Neural progenitor cell (in vitro differentiated cells): ENCODE results near the gene C8B. TPM values are rescaled to one million over a fixed set of nuclear protein-coding genes. Genes with fewer than 3 reads are reported as not detected.

Experiments used
- DNase-seq: peaks from one replicate; pipeline ENCODE4 v3.0.0-alpha.2; 2016; ENCODE audit warnings: low spot score
- H2AFZ ChIP-seq: fragments of 200-600 bp; sonication (generic); replicated peaks from 2 replicates; pipeline ENCODE4 v1.6.1; 2016; ENCODE audit warnings: antibody characterized with exemption
- H3F3A ChIP-seq: fragments of 200-600 bp; sonication (generic); 2 replicates; pipeline ENCODE4 v1.6.1; 2016; ENCODE audit warnings: antibody characterized with exemption, low read depth
- H3K27ac ChIP-seq: fragments of 200-600 bp; sonication (generic); 2 replicates; pipeline ENCODE4 v1.5.1; 2016; ENCODE audit warnings: mild to moderate bottlenecking
- H3K27me3 ChIP-seq: fragments of 200-600 bp; sonication (generic); 2 replicates; pipeline ENCODE4 v1.6.1; 2016; ENCODE audit warnings: mild to moderate bottlenecking, moderate library complexity
- H3K36me3 ChIP-seq: fragments of 200-600 bp; sonication (generic); 2 replicates; pipeline ENCODE4 v1.5.1; 2016
- H3K4me1 ChIP-seq: fragments of 200-600 bp; sonication (generic); 2 replicates; pipeline ENCODE4 v1.6.1; 2016; ENCODE audit warnings: mixed run types
- H3K4me2 ChIP-seq: fragments of 200-600 bp; sonication (generic); 2 replicates; pipeline ENCODE4 v1.6.1; 2016
- H3K4me3 ChIP-seq: fragments of 200-600 bp; sonication (generic); 2 replicates; pipeline ENCODE4 v1.5.1; 2016
- H3K79me2 ChIP-seq: fragments of 200-600 bp; sonication (generic); 2 replicates; pipeline ENCODE4 v1.6.1; 2016; ENCODE audit warnings: low read depth
- H3K9ac ChIP-seq: fragments of 200-600 bp; sonication (generic); 2 replicates; pipeline ENCODE4 v1.6.1; 2016
- H3K9me3 ChIP-seq: fragments of 200-600 bp; sonication (generic); 2 replicates; pipeline ENCODE4 v1.5.1; 2016; ENCODE audit warnings: low read depth
- H4K20me1 ChIP-seq: fragments of 200-600 bp; sonication (generic); 2 replicates; pipeline ENCODE4 v1.6.1; 2016; ENCODE audit warnings: low read depth
- H3K27ac Mint-ChIP-seq: 3 replicates; pipeline ENCODE4 v1.8.0; 2021; ENCODE audit warnings: mixed read lengths
- H3K27me3 Mint-ChIP-seq: 2 replicates; pipeline ENCODE4 v1.8.0; 2022; ENCODE audit warnings: low read depth, mild to moderate bottlenecking, inconsistent platforms, moderate library complexity, mixed read lengths; ENCODE audit not compliant: insufficient read depth
- H3K36me3 Mint-ChIP-seq: 3 replicates; pipeline ENCODE4 v1.8.0; 2021; ENCODE audit warnings: mixed read lengths
- H3K4me1 Mint-ChIP-seq: 3 replicates; pipeline ENCODE4 v1.8.0; 2021; ENCODE audit warnings: mixed read lengths
- H3K4me3 Mint-ChIP-seq: 3 replicates; pipeline ENCODE4 v1.8.0; 2021; ENCODE audit warnings: mild to moderate bottlenecking, moderate library complexity, mixed read lengths
- H3K9me3 Mint-ChIP-seq: 3 replicates; pipeline ENCODE4 v1.8.0; 2020; ENCODE audit warnings: mixed read lengths
- EZH2 ChIP-seq: fragments of 200-600 bp; sonication (generic); IDR thresholded peaks from 2 replicates; pipeline ENCODE4 v1.6.1; 2017; ENCODE audit warnings: antibody characterized with exemption, mild to moderate bottlenecking, moderate library complexity
- EZH2phosphoT487 ChIP-seq: fragments of 200-600 bp; sonication (generic); IDR thresholded peaks from 2 replicates; pipeline ENCODE4 v1.6.1; 2017; ENCODE audit warnings: antibody characterized with exemption
- total RNA-seq: library from RNA; depleted of rRNA; stranded (reverse); fragments of >200 nt; gene quantifications from 2 replicates; pipeline ENCODE4 v1.2.3, GENCODE V29; 2015; ENCODE audit warnings: low replicate concordance
- TF ChIP-seq, protein P1 (sequence below): fragments of 200-600 bp; sonication (generic); IDR thresholded peaks from 2 replicates; pipeline ENCODE4 v1.5.1; 2017; ENCODE audit warnings: antibody characterized with exemption, mild to moderate bottlenecking

Gene C8B
- total RNA-seq, 1 donor from 2014 or later = not detected

- H3K4me1 Mint-ChIP-seq = no peaks in the 10 kb centered on the region
- no peaks in the 10 kb centered on the region for H3K4me1 ChIP-seq
- no peaks in the 10 kb centered on the region for H3K36me3 Mint-ChIP-seq
- H3K27ac Mint-ChIP-seq = no peak overlapping the region
- peaks cover 2% of the 10 kb centered on the region for H3K27me3 Mint-ChIP-seq
- H3K9me3 ChIP-seq = no peaks in the 10 kb centered on the region
- H4K20me1 ChIP-seq = no peaks in the 10 kb centered on the region
- H3K4me3 ChIP-seq = no peak overlapping the region
- H3K79me2 ChIP-seq = no peaks in the 10 kb centered on the region
- H3K27me3 ChIP-seq = no peaks in the 10 kb centered on the region
- no peaks in the 10 kb centered on the region for H3F3A ChIP-seq
- H3K36me3 ChIP-seq = no peaks in the 10 kb centered on the region
- DNase-seq = no peak
- no peak overlapping the region for H3K9ac ChIP-seq
- no peak overlapping the region for H3K4me3 Mint-ChIP-seq
- H3K9me3 Mint-ChIP-seq = no peaks in the 10 kb centered on the region
- H3K4me2 ChIP-seq = no peak overlapping the region
- H2AFZ ChIP-seq = no peak overlapping the region
- no peak overlapping the region for H3K27ac ChIP-seq
- TF ChIP-seq, protein P1, sequence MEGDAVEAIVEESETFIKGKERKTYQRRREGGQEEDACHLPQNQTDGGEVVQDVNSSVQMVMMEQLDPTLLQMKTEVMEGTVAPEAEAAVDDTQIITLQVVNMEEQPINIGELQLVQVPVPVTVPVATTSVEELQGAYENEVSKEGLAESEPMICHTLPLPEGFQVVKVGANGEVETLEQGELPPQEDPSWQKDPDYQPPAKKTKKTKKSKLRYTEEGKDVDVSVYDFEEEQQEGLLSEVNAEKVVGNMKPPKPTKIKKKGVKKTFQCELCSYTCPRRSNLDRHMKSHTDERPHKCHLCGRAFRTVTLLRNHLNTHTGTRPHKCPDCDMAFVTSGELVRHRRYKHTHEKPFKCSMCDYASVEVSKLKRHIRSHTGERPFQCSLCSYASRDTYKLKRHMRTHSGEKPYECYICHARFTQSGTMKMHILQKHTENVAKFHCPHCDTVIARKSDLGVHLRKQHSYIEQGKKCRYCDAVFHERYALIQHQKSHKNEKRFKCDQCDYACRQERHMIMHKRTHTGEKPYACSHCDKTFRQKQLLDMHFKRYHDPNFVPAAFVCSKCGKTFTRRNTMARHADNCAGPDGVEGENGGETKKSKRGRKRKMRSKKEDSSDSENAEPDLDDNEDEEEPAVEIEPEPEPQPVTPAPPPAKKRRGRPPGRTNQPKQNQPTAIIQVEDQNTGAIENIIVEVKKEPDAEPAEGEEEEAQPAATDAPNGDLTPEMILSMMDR = peak; percentile 10
- no peak for TF ChIP-seq EZH2phosphoT487
- TF ChIP-seq EZH2 = no peak
Observed at GRCh38 chr1:56977910-56978309, 12.1 kb upstream of the C8B start.

DNA sequence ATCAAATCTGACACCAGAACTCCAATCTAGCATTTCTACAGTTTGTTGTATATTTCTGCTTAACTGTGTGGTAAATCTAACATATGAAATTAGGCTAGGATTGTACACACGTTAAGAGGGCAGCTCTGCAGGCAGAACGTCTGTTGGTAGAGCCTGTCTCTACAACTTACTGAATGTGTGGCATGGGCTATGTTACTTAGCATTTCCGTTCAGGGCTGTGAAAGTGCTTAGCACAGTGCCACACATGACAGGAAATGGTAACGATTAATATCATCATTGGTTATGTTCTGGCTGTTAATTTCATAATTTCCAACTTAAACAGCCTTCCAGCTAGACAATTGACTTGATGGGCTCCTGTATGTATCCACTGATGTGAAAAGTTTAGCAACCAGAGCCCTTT, 9.6 kb upstream of the C8B start:
- Histone ChIP-seq H3K36me3 (no peaks in the 10 kb centered on the region), H3K79me2 (no peaks in the 10 kb centered on the region), H3K4me3 (no peak overlapping the region), H3K4me1 (peaks cover 4% of the 10 kb centered on the region), H3K27me3 (no peaks in the 10 kb centered on the region), H4K20me1 (no peaks in the 10 kb centered on the region), H3F3A (no peaks in the 10 kb centered on the region), H3K27ac (no peak overlapping the region), H3K9me3 (no peaks in the 10 kb centered on the region), H2AFZ (no peak overlapping the region), H3K9ac (no peak overlapping the region), H3K4me2 (no peak overlapping the region)
- Mint-ChIP-seq H3K27me3 (peaks cover 2% of the 10 kb centered on the region), H3K4me1 (no peaks in the 10 kb centered on the region), H3K9me3 (no peaks in the 10 kb centered on the region), H3K27ac (no peak overlapping the region), H3K36me3 (no peaks in the 10 kb centered on the region), H3K4me3 (no peak overlapping the region)
- DNase-seq = no peak
- no peak for TF ChIP-seq EZH2
- TF ChIP-seq, protein P1 = no peak
- TF ChIP-seq EZH2phosphoT487 = no peak

DNA sequence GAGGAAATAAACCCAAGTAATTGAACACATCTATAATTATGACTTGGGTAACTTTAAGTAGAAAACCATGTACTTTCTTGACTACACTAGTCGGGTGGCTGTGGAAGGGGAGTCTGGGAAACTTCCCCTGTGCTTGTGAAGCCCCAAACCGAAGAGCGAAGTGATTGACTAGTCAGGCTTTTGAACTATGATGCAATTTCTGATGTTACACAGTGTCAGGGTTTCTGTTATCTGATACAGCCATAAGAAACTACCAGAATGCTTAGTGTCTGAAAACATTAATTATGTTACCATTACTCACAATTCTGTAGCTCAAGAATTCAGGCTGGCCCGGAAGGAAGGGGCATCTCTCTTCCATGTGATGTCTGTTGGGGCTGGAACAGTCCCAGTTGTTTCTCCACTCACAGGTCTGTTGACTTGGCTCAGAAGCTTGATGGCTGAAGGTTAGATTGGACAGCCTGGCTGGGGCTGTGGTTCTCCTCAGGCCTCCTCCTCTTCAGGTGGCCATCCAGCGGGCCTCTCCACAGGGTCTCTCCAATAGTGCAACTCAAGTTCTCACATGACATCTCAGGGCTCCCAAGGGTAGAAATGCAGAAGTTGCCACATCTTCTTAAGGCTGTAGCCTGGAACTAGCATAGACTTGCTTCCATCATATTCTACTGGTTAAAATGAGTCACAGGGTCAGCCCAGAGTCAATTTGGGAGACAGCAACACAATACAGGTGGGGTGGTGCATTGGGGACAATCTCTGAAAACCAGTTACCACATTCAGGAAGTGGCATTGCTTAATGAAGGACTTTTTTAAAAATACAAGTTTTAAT, 8.3 kb upstream of the C8B start:
- Mint-ChIP-seq H3K4me1 (no peaks in the 10 kb centered on the region), H3K36me3 (no peaks in the 10 kb centered on the region), H3K27me3 (peaks cover 2% of the 10 kb centered on the region), H3K27ac (no peak overlapping the region), H3K9me3 (no peaks in the 10 kb centered on the region), H3K4me3 (no peak overlapping the region)
- Histone ChIP-seq H3K27ac (no peak overlapping the region), H3K9me3 (no peaks in the 10 kb centered on the region), H4K20me1 (no peaks in the 10 kb centered on the region), H3K27me3 (no peaks in the 10 kb centered on the region), H2AFZ (no peak overlapping the region), H3F3A (no peaks in the 10 kb centered on the region), H3K4me2 (no peak overlapping the region), H3K4me1 (peaks cover 8% of the 10 kb centered on the region), H3K79me2 (no peaks in the 10 kb centered on the region), H3K36me3 (no peaks in the 10 kb centered on the region), H3K9ac (no peak overlapping the region), H3K4me3 (no peak overlapping the region)
- TF ChIP-seq, protein P1 = no peak
- TF ChIP-seq EZH2phosphoT487 = no peak
- TF ChIP-seq EZH2 = no peak
- no peak for DNase-seq
